ENCODE measurements around the gene PCSK4.
"Not testable (repeated sequence)": the region's sequence is repeated elsewhere in the genome, so short reads cannot be mapped to it uniquely, and the experiment has no call there.

PCSK4 gene

GRCh38 chr19:1503925-1504773, 14.0 kb upstream of the PCSK4 start:
- DNase-seq = no peak

- DNase-seq = peak; percentile 75
These were observed 13.2 kb upstream of the PCSK4 start for GRCh38 chr19:1503089-1503924.

GRCh38 chr19:1502433-1503088, 12.4 kb upstream of the PCSK4 start:
- no peak for DNase-seq

- DNase-seq = no peak
These were observed 11.0 kb upstream of the PCSK4 start for GRCh38 chr19:1501200-1501595.

- DNase-seq = not testable (repeated sequence)
These were observed 9.1 kb upstream of the PCSK4 start for GRCh38 chr19:1499231-1499630.

- no peak for DNase-seq
These were observed 7.6 kb upstream of the PCSK4 start for GRCh38 chr19:1497578-1498235.

GRCh38 chr19:1496714-1497577, 6.8 kb upstream of the PCSK4 start:
- no peak for DNase-seq

GRCh38 chr19:1495799-1496713, 5.9 kb upstream of the PCSK4 start:
- no peak for DNase-seq

- no peak for DNase-seq
These were observed 5.1 kb upstream of the PCSK4 start for GRCh38 chr19:1495051-1495798.

- DNase-seq = no peak
These were observed 4.1 kb upstream of the PCSK4 start for GRCh38 chr19:1494115-1494815.

GRCh38 chr19:1492474-1493006, 2.4 kb upstream of the PCSK4 start:
- DNase-seq = no peak

- DNase-seq = no peak
These were observed 1.7 kb upstream of the PCSK4 start for GRCh38 chr19:1491849-1492170.

- DNase-seq = no peak
These were observed 1.1 kb upstream of the PCSK4 start, which contains the start of gene REEP6 for GRCh38 chr19:1491114-1491848. Gene REEP6 (plus strand): TSS chr19:1491181. CDS start chr19:1491270, 89 bp downstream.

GRCh38 chr19:1489463-1490310, 463 bp downstream of the PCSK4 start:
- peak; percentile 68 for DNase-seq

- DNase-seq = no peak
These were observed 1.9 kb downstream of the PCSK4 start for GRCh38 chr19:1488282-1488601.

- DNase-seq = no peak
These were observed 2.4 kb downstream of the PCSK4 start for GRCh38 chr19:1487576-1488281.
